ENCODE measurements around the gene NSUN7. TPM values are rescaled to one million over a fixed set of nuclear protein-coding genes. Genes with fewer than 3 reads are reported as not detected.
"Not testable (repeated sequence)": the region's sequence is repeated elsewhere in the genome, so short reads cannot be mapped to it uniquely, and the experiment has no call there.

The NSUN7 gene
- total RNA-seq, 1 experiment from 2014 or later: 7.7 TPM

DNA sequence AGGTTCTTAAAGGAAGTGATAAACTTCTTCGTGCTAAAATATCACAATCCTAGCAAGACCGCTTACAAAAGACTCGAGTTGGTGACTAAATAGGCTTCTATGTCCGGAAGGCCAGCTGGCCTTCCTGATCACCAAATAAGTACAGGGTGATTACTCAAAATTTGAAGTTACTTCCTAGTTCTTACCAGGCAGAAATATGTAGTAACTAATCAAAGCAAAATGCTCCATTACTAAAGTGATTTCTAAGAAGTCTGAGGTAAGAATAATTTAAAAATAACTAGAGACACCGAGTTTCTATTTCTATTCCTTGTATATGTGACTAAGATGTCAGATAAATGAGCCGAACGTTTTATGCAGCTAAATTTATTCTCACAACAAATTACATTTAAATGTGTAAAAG, 62.2 kb downstream of the NSUN7 start:
- TF ChIP-seq, protein P1, sequence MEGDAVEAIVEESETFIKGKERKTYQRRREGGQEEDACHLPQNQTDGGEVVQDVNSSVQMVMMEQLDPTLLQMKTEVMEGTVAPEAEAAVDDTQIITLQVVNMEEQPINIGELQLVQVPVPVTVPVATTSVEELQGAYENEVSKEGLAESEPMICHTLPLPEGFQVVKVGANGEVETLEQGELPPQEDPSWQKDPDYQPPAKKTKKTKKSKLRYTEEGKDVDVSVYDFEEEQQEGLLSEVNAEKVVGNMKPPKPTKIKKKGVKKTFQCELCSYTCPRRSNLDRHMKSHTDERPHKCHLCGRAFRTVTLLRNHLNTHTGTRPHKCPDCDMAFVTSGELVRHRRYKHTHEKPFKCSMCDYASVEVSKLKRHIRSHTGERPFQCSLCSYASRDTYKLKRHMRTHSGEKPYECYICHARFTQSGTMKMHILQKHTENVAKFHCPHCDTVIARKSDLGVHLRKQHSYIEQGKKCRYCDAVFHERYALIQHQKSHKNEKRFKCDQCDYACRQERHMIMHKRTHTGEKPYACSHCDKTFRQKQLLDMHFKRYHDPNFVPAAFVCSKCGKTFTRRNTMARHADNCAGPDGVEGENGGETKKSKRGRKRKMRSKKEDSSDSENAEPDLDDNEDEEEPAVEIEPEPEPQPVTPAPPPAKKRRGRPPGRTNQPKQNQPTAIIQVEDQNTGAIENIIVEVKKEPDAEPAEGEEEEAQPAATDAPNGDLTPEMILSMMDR (IDR thresholded peaks at IDR 0.05; ENCODE audit: unreplicated experiment): no peak
- H3K4me1 Mint-ChIP-seq (ENCODE audit: low read depth, unreplicated experiment): no peaks in the 10 kb centered on the region
- intact Hi-C loops (cut with micrococcal nuclease; ENCODE audit: unreplicated experiment): no loop called here
- DNase-seq: no peak
- H3K9me3 Mint-ChIP-seq (ENCODE audit: low read depth, unreplicated experiment): no peaks in the 10 kb centered on the region
- no peaks in the 10 kb centered on the region for H3K27me3 Mint-ChIP-seq (ENCODE audit: unreplicated experiment)
- CTCF ChIA-PET: no interaction called here
- BruUV-seq (replicated peaks): no TSS peak
- H3K4me3 Mint-ChIP-seq (ENCODE audit: low read depth, unreplicated experiment): no peak overlapping the region
- no peak overlapping the region for H3K27ac Mint-ChIP-seq (ENCODE audit: unreplicated experiment)
- H3K36me3 Mint-ChIP-seq (ENCODE audit: insufficient read depth, unreplicated experiment): no peaks in the 10 kb centered on the region

DNA sequence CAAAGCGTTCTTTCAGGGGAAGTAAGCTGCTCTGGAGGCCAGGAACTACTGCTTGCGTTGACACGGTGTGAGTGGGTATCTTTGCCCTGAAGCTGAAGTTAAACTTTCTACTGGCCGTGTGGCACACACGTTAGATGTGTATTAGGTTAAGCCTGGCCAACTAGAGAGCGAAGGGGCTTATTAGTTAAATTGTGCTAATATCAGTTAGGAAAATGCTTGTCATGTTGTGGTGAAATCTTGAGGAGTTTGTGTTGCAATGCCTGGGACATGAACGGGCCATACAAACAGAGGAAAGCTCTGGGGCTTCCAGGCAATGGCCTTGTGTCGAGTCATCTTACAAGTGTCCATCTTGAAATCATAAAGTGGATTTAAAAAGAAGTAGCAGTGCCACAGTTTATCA, 62.6 kb downstream of the NSUN7 start:
- H3K9me3 Mint-ChIP-seq (ENCODE audit: low read depth, unreplicated experiment): no peaks in the 10 kb centered on the region
- no peak for DNase-seq
- no peaks in the 10 kb centered on the region for H3K4me1 Mint-ChIP-seq (ENCODE audit: low read depth, unreplicated experiment)
- H3K4me3 Mint-ChIP-seq (ENCODE audit: low read depth, unreplicated experiment): no peak overlapping the region
- H3K36me3 Mint-ChIP-seq (ENCODE audit: insufficient read depth, unreplicated experiment): no peaks in the 10 kb centered on the region
- CTCF ChIA-PET: no interaction called here
- no TSS peak for BruUV-seq (replicated peaks)
- TF ChIP-seq, protein P1 (IDR thresholded peaks at IDR 0.05; ENCODE audit: unreplicated experiment): no peak
- H3K27me3 Mint-ChIP-seq (ENCODE audit: unreplicated experiment): no peaks in the 10 kb centered on the region
- no peak overlapping the region for H3K27ac Mint-ChIP-seq (ENCODE audit: unreplicated experiment)
- intact Hi-C loops (cut with micrococcal nuclease; ENCODE audit: unreplicated experiment): no loop called here

DNA sequence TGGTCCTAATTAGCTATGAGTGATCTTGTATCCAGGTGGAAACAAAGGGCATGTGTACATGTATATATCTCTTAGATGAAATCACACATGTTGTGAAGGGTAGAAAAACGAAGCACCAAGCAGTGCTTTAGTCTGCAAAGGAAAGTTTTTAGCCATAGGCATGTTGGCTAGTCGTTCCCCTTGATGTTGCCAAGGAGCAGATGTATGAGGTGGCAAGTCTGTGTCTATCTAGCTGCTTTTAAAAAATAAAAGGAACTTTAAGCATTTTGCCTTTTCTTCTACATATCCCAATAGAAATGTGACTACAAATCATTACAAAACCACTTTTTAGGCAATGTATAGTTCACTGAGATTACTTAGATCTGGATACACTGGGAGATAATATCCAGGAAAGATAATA, 63.1 kb downstream of the NSUN7 start:
- DNase-seq: no peak
- no peak overlapping the region for H3K27ac Mint-ChIP-seq (ENCODE audit: unreplicated experiment)

DNA sequence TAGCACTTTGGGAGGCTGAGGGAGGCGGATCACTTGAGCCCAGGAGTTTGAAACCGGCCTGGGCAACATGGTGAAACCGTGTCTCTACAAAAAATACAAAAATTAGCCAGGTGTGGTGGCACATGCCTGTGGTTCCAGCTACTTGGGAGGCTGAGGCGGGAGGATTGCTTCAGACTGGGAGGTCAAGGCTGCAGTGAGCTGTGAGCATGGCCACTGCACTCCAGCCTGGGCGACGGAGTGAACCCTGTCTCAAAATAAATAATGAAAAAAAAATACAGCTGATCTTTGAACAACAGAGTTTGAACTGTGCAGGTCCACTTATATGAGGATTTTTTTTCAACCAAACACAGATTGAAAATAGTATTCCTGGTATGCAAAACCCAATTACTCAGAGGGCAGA, 67.4 kb downstream of the NSUN7 start:
- BruUV-seq (replicated peaks); H3K27ac Mint-ChIP-seq (ENCODE audit: unreplicated experiment); H3K36me3 Mint-ChIP-seq (ENCODE audit: insufficient read depth, unreplicated experiment); H3K4me3 Mint-ChIP-seq (ENCODE audit: low read depth, unreplicated experiment); H3K4me1 Mint-ChIP-seq (ENCODE audit: low read depth, unreplicated experiment); H3K27me3 Mint-ChIP-seq (ENCODE audit: unreplicated experiment); DNase-seq; H3K9me3 Mint-ChIP-seq (ENCODE audit: low read depth, unreplicated experiment); CTCF ChIA-PET; intact Hi-C loops (cut with micrococcal nuclease; ENCODE audit: unreplicated experiment): not testable (repeated sequence)

More for the DNA sequence above, 63.1 kb downstream of the NSUN7 start:
- Mint-ChIP-seq H3K4me3 (ENCODE audit: low read depth, unreplicated experiment) (no peak overlapping the region), H3K36me3 (ENCODE audit: insufficient read depth, unreplicated experiment) (no peaks in the 10 kb centered on the region), H3K9me3 (ENCODE audit: low read depth, unreplicated experiment) (no peaks in the 10 kb centered on the region), H3K4me1 (ENCODE audit: low read depth, unreplicated experiment) (no peaks in the 10 kb centered on the region), H3K27me3 (ENCODE audit: unreplicated experiment) (no peaks in the 10 kb centered on the region)
- BruUV-seq (replicated peaks): no TSS peak
- TF ChIP-seq, protein P1 (IDR thresholded peaks at IDR 0.05; ENCODE audit: unreplicated experiment): no peak
- intact Hi-C loops (cut with micrococcal nuclease; ENCODE audit: unreplicated experiment): no loop called here
- CTCF ChIA-PET: no interaction called here

DNA sequence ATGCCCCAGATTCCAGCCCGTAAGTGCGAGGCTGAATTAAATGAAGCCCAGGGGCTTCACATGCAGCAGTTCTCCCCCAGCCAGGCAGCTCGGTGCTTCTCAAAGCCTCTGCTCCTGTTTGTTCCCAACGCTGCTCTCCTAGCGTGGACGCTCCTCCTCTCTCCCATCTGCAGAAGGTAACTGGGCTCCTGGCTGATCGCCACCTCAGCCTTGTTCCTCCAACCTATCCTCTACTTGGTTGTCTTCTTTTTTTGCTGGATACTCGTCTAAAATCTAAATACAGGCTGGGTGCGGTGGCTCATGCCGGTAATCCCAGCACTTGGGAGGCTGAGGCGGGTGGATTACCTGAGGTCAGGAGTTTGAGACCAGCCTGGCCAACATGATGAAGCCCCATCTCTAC, 70.3 kb downstream of the NSUN7 start:
- no TSS peak for BruUV-seq (replicated peaks)
- CTCF ChIA-PET: no interaction called here
- no peaks in the 10 kb centered on the region for H3K36me3 Mint-ChIP-seq (ENCODE audit: insufficient read depth, unreplicated experiment)

More for the DNA sequence above, 70.3 kb downstream of the NSUN7 start:
- H3K4me3 Mint-ChIP-seq (ENCODE audit: low read depth, unreplicated experiment): no peak overlapping the region
- H3K27ac Mint-ChIP-seq (ENCODE audit: unreplicated experiment): no peak overlapping the region
- no peak for DNase-seq
- intact Hi-C loops (cut with micrococcal nuclease; ENCODE audit: unreplicated experiment): no loop called here
- no peaks in the 10 kb centered on the region for H3K4me1 Mint-ChIP-seq (ENCODE audit: low read depth, unreplicated experiment)
- no peaks in the 10 kb centered on the region for H3K27me3 Mint-ChIP-seq (ENCODE audit: unreplicated experiment)
- TF ChIP-seq, protein P1 (IDR thresholded peaks at IDR 0.05; ENCODE audit: unreplicated experiment): no peak
- no peaks in the 10 kb centered on the region for H3K9me3 Mint-ChIP-seq (ENCODE audit: low read depth, unreplicated experiment)
